Pancreas (tissue), 10 donors: Measurements from ENCODE around the gene PGP. TPM values are rescaled to one million over a fixed set of nuclear protein-coding genes. Genes with fewer than 3 reads are reported as not detected.
A peak's percentile ranks its signal among the peaks of the same experiment; 100 is the strongest.
"Not testable (repeated sequence)": the region's sequence is repeated elsewhere in the genome, so short reads cannot be mapped to it uniquely, and the experiment has no call there.

Experiments used
- ATAC-seq, 4 donors: fragments of 200-7000 bp; cut with Tn5 transposase; one replicate each; pipeline versions ENCODE4 v1.8.0 to v1.9.1; 2020; ENCODE audit warnings: mild to moderate bottlenecking in 4 of 4, moderate library complexity in 4 of 4
- DNase-seq, 6 donors: peaks; one replicate each; pipeline ENCODE4 v3.0.0-alpha.2; 2020
- FAIRE-seq: peaks from 2 replicates; lab custom pipeline; 2012; peaks lifted over from hg19 to GRCh38; lab: Jason Lieb, UNC
- H3K27ac ChIP-seq, 4 donors: fragments of 200-600 bp; sonication (generic); 1 replicate in 3 of 4; 2 replicates in 1 of 4; pipeline versions ENCODE4 v1.5.0 to v1.8.0; 2020
- H3K27me3 ChIP-seq, 4 donors: fragments of 200-600 bp; one replicate each; pipeline ENCODE4 v1.8.0; 2021
- H3K36me3 ChIP-seq, 3 donors: fragments of 200-600 bp; sonication (generic) in 1 of 3; one replicate each; pipeline versions ENCODE4 v1.5.0 to v1.8.0; 2020 to 2021
- H3K4me1 ChIP-seq, 3 donors: fragments of 200-600 bp; one replicate each; pipeline ENCODE4 v1.8.0; 2021
- H3K4me3 ChIP-seq, 4 donors: fragments of 200-600 bp; sonication (generic) in 2 of 4; one replicate each; pipeline versions ENCODE4 v1.5.0 to v1.8.0; 2020 to 2021
- H3K9me3 ChIP-seq, 4 donors: fragments of 200-600 bp; one replicate each; pipeline ENCODE4 v1.8.0; 2021
- CTCF ChIP-seq, 4 donors: fragments of 200-600 bp; sonication (generic) in 3 of 4; IDR thresholded peaks; one replicate each; pipeline versions ENCODE4 v1.5.0 to v1.8.0; 2021; ENCODE audit warnings: antibody characterized with exemption in 4 of 4
- WGBS, 2 donors: extraction: QIAGEN DNeasy Blood & Tissue Kit; methylation state at CpG; one replicate each; pipeline ENCODE4 v1.1.7; 2013; 5-methylcytosine and 5-hydroxymethylcytosine counted together
- intact Hi-C, 3 donors: fragments of 100-400 bp; cut with DNase I; formaldehyde crosslinking; loops; one replicate each; pipeline versions ENCODE4 v1.11.1 to v1.14.2; 2022
- polyA plus RNA-seq, 2 donors: library from polyadenylated mRNA; stranded (reverse); fragments of 200-250 nt; gene quantifications; one replicate each; pipeline ENCODE4 v1.2.3, GENCODE V29; 2013
- total RNA-seq, 6 donors: library from RNA; stranded (reverse); fragmentation: NEBNext Ultra II Directional in 4 of 6; extraction: Animal tissue kit (Norgen Biotek cat#: 25700) in 4 of 6; gene quantifications; one replicate each; pipeline versions ENCODE4 v1.2.1 to v1.2.4, GENCODE V29; 2021 to 2023
- donor health status: healthy with polysubstance abuse.
- donor health status: DM: no; HTN: no; CAD: no; lungs with moderate emphysema.
- donor health status: DM: no; HTN: no; CAD: no.
- donor health status: control.
- donor health status: control.
- donor health status: Bipolar disorder and iron deficiency.
- donor health status: DM: yes; HTN: yes; CAD: no.
- donor health status: DM: no; HTN: no; CAD: no.
- donor health status: DM: no; HTN: no; CAD: no.
- donor health status: DM: yes; HTN: yes; CAD: no.

PGP gene, protein sequence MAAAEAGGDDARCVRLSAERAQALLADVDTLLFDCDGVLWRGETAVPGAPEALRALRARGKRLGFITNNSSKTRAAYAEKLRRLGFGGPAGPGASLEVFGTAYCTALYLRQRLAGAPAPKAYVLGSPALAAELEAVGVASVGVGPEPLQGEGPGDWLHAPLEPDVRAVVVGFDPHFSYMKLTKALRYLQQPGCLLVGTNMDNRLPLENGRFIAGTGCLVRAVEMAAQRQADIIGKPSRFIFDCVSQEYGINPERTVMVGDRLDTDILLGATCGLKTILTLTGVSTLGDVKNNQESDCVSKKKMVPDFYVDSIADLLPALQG
- 1 to 10 TPM; 2.9 to 5.8 (median 3.7) TPM for total RNA-seq
- polyA plus RNA-seq: 10 to 100 TPM in 1 of 2 donors, 1 to 10 TPM in 1; 8.9 to 10.2 TPM

- Histone ChIP-seq H3K4me3 (peak within 1 kb of the TSS; percentile 66 to 92 (median 76)), H3K9me3 (no peaks in the 10 kb centered on the region), H3K27me3 (no peaks in the 10 kb centered on the region), H3K27ac (peak within 1 kb of the TSS; percentile 86 to 98 (median 92)), H3K4me1 (peaks cover 12 to 22% (median 18%) of the 10 kb centered on the region in 3 donors), H3K36me3 (no peaks in the 10 kb centered on the region)
- 1% methylated on average over 26 to 48 of the region's 48 CpGs for WGBS, 2 donors
- intact Hi-C loops: no loop called here
- peak in 3 of 4 donors; percentile 89 to 94 (median 89) for ATAC-seq
- no peak for TF ChIP-seq CTCF (IDR thresholded peaks at IDR 0.05)
- no peak for FAIRE-seq
- DNase-seq: no peak
These were observed at the start of gene PGP for GRCh38 chr16:2214719-2214968. TSS of gene PGP (minus strand) at chr16:2214840. CDS start at chr16:2214777, 63 bp downstream.

- intact Hi-C loops, FAIRE-seq: not testable (repeated sequence)
- peaks cover 7 to 52% (median 22%) of the 10 kb centered on the region in 3 donors for H3K36me3 ChIP-seq
These were observed 48.4 kb upstream of the PGP start for GRCh38 chr16:2263026-2263425.

GRCh38 chr16:2260250-2260649 lies 45.6 kb upstream of the PGP start:
- Histone ChIP-seq H3K4me3 (no peak overlapping the region), H3K4me1 (peaks cover 0 to 5% (median under 1%) of the 10 kb centered on the region in 3 donors), H3K9me3 (no peaks in the 10 kb centered on the region), H3K27me3 (no peaks in the 10 kb centered on the region), H3K36me3 (peaks cover 9 to 80% (median 44%) of the 10 kb centered on the region in 3 donors), H3K27ac (no peak overlapping the region)
- intact Hi-C loops: no loop called here
- ATAC-seq (no peak), FAIRE-seq (no peak), DNase-seq (no peak)
- no peak for TF ChIP-seq CTCF (IDR thresholded peaks at IDR 0.05)
- 94 to 97% methylated on average over 8 of the region's 8 CpGs for whole genome bisulfite sequencing, 2 donors

More at GRCh38 chr16:2263026-2263425, 48.4 kb upstream of the PGP start:
- ATAC-seq, H3K4me3 ChIP-seq, H3K27me3 ChIP-seq, H3K27ac ChIP-seq, H3K9me3 ChIP-seq: not testable (repeated sequence)
- DNase-seq: peak in 2 of 6 donors; percentile 4 to 27
- peaks cover 0 to 17% (median 14%) of the 10 kb centered on the region in 3 donors for H3K4me1 ChIP-seq
- 79 to 83% methylated on average over 14 of the region's 14 CpGs for WGBS, 2 donors

DNA sequence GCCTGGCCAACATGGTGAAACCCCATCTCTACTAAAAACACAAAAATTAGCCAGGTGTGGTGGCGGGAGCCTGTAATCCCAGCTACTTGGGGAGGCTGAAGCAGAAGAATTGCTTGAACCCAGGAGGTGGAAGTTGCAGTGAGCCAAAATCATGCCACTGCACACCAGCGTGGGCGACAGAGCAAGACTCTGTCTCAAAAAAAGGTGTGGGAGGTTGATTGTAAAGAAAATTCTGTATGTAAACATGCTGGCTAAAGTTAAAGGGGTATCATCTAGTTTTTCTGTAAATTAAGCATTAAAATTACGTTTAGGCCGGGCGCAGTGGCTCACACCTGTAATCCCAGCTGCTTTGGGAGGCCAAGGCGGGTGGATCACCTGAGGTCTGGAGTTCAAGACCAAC lies 43.9 kb upstream of the PGP start:
- H3K27me3 ChIP-seq, FAIRE-seq, H3K9me3 ChIP-seq, ATAC-seq, H3K27ac ChIP-seq, DNase-seq, H3K4me3 ChIP-seq, H3K4me1 ChIP-seq: not testable (repeated sequence)
- peaks cover 9 to 90% (median 59%) of the 10 kb centered on the region in 3 donors for H3K36me3 ChIP-seq
- intact Hi-C loops: loop anchor here in 1 of 3 donors (10.0 kb wide), 1 partner anchor 64 kb away; the partner anchor contains the start of gene CASKIN1
- 94 to 96% methylated on average over 7 of the region's 7 CpGs for WGBS, 2 donors

GRCh38 chr16:2257726-2258125 lies 43.1 kb upstream of the PGP start:
- no peak for FAIRE-seq

More at GRCh38 chr16:2257726-2258125, 43.1 kb upstream of the PGP start:
- Histone ChIP-seq H3K4me1 (peaks cover 0 to under 1% (median 0%) of the 10 kb centered on the region in 3 donors), H3K36me3 (peaks cover 9 to 88% (median 57%) of the 10 kb centered on the region in 3 donors), H3K27me3 (no peaks in the 10 kb centered on the region), H3K4me3 (no peak overlapping the region), H3K27ac (no peak overlapping the region), H3K9me3 (no peaks in the 10 kb centered on the region)
- WGBS, 2 donors: 88 to 98% methylated on average over 6 of the region's 6 CpGs
- ATAC-seq (no peak), DNase-seq (peak in 2 of 6 donors; percentile 5 to 15)
- intact Hi-C loops: loop anchor here in 1 of 3 donors (10.0 kb wide), 1 partner anchor 63 kb away; the partner anchor contains the start of gene CASKIN1
- no peak for TF ChIP-seq CTCF (IDR thresholded peaks at IDR 0.05)
